ENCODE results near the gene KDM4C.
"Not testable (repeated sequence)": the region's sequence is repeated elsewhere in the genome, so short reads cannot be mapped to it uniquely, and the experiment has no call there.

Gene KDM4C

GRCh38 chr9:6757456-6758247, at the start of gene KDM4C:
Gene KDM4C (plus strand): TSS chr9:6757973. CDS start chr9:6792989, 35,016 bp downstream.
- peak; percentile 90 for DNase-seq (ENCODE audit: low spot score)

- DNase-seq (ENCODE audit: low spot score) = no peak
Observed at GRCh38 chr9:6708732-6709131, 49.0 kb upstream of the KDM4C start.

GRCh38 chr9:6711403-6711802, 46.4 kb upstream of the KDM4C start:
- no peak for DNase-seq (ENCODE audit: low spot score)

GRCh38 chr9:6712041-6712440, 45.7 kb upstream of the KDM4C start:
- DNase-seq (ENCODE audit: low spot score) = no peak

GRCh38 chr9:6714176-6714575, 43.6 kb upstream of the KDM4C start:
- DNase-seq (ENCODE audit: low spot score) = no peak

- DNase-seq (ENCODE audit: low spot score) = not testable (repeated sequence)
Observed at GRCh38 chr9:6715153-6715754, 42.5 kb upstream of the KDM4C start.

- peak; percentile 3 for DNase-seq (ENCODE audit: low spot score)
Observed at GRCh38 chr9:6715755-6716643, 41.8 kb upstream of the KDM4C start.

GRCh38 chr9:6716766-6717165, 41.0 kb upstream of the KDM4C start:
- no peak for DNase-seq (ENCODE audit: low spot score)

- DNase-seq (ENCODE audit: low spot score) = no peak
Observed at GRCh38 chr9:6723881-6724420, 33.8 kb upstream of the KDM4C start.

GRCh38 chr9:6733257-6733656, 24.5 kb upstream of the KDM4C start:
- no peak for DNase-seq (ENCODE audit: low spot score)

GRCh38 chr9:6733831-6734230, 23.9 kb upstream of the KDM4C start:
- no peak for DNase-seq (ENCODE audit: low spot score)

- DNase-seq (ENCODE audit: low spot score) = no peak
Observed at GRCh38 chr9:6735422-6735821, 22.4 kb upstream of the KDM4C start.

- DNase-seq (ENCODE audit: low spot score) = peak; percentile 26
Observed at GRCh38 chr9:6739218-6739617, 18.6 kb upstream of the KDM4C start.

GRCh38 chr9:6748861-6749260, 8.9 kb upstream of the KDM4C start:
- not testable (repeated sequence) for DNase-seq (ENCODE audit: low spot score)

- not testable (repeated sequence) for DNase-seq (ENCODE audit: low spot score)
Observed at GRCh38 chr9:6754861-6755260, 2.9 kb upstream of the KDM4C start.

- DNase-seq (ENCODE audit: low spot score) = no peak
Observed at GRCh38 chr9:6757132-6757455, 679 bp upstream of the KDM4C start.

GRCh38 chr9:6758248-6758497, 400 bp downstream of the KDM4C start:
- no peak for DNase-seq (ENCODE audit: low spot score)

- peak; percentile 38 for DNase-seq (ENCODE audit: low spot score)
Observed at GRCh38 chr9:6758498-6759184, 868 bp downstream of the KDM4C start.

- peak; percentile 70 for DNase-seq (ENCODE audit: low spot score)
Observed at GRCh38 chr9:6759185-6759977, 1.6 kb downstream of the KDM4C start.

GRCh38 chr9:6761306-6761705, 3.5 kb downstream of the KDM4C start:
- DNase-seq (ENCODE audit: low spot score) = no peak

GRCh38 chr9:6763244-6763643, 5.5 kb downstream of the KDM4C start:
- DNase-seq (ENCODE audit: low spot score) = no peak

Measured in kidney capillary endothelial cell (primary cell).